ENCODE measurements around the gene PCGF2. TPM values are rescaled to one million over a fixed set of nuclear protein-coding genes. Genes with fewer than 3 reads are reported as not detected.
A peak's percentile ranks its signal among the peaks of the same experiment; 100 is the strongest.

The PCGF2 gene
- total RNA-seq, 1 donor from 2014 or later = 20.7 TPM

DNA sequence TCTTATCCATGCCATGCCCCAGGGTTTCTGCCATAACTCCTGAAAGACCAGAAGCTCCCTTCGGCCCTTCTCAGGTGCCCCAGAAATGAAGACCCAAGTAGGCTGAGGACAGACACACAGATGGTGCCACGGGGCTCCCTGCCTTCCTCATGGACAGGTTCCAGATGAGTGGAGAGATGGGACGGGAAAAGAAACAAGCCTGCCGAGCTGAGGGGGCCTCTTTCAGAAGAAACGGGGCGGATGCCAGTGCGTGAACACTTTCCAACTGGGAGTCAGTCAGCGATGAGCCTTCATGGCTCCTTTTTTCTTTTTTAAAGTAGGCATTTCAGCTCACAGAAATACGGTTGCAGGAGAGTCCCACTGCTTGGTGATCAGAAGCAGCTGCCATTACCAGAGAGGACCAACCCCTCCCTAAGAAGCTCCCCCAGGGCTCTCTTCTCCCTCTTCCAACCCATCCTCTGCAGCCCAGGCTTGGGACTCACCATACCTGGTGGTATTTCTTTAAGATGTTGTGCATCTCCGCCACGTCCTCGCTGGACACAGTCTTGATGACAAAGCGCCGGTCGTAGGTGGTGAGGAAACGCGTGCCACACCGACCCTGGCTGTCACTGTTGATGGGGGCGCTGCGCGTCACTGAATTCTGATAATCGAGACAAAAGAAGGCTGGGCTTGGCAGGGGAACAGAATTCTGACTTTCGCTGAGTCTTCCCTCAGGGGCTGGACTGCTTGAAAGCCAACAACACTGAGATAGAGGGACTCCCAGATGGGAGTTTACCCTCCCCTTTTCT, 32.0 kb upstream of the PCGF2 start:
- no peaks in the 10 kb centered on the region for H3K9me3 ChIP-seq (replicated peaks)
- no peak overlapping the region for H3K4me3 ChIP-seq
- TF ChIP-seq, protein P1, sequence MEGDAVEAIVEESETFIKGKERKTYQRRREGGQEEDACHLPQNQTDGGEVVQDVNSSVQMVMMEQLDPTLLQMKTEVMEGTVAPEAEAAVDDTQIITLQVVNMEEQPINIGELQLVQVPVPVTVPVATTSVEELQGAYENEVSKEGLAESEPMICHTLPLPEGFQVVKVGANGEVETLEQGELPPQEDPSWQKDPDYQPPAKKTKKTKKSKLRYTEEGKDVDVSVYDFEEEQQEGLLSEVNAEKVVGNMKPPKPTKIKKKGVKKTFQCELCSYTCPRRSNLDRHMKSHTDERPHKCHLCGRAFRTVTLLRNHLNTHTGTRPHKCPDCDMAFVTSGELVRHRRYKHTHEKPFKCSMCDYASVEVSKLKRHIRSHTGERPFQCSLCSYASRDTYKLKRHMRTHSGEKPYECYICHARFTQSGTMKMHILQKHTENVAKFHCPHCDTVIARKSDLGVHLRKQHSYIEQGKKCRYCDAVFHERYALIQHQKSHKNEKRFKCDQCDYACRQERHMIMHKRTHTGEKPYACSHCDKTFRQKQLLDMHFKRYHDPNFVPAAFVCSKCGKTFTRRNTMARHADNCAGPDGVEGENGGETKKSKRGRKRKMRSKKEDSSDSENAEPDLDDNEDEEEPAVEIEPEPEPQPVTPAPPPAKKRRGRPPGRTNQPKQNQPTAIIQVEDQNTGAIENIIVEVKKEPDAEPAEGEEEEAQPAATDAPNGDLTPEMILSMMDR (IDR thresholded peaks at IDR 0.05; ENCODE audit: borderline replicate concordance) = no peak
- peaks cover 100% of the 10 kb centered on the region for H3K36me3 ChIP-seq
- no peak overlapping the region for H3K27ac ChIP-seq (replicated peaks)
- intact Hi-C loops (cut with micrococcal nuclease) = no loop called here
- no peak for DNase-seq
- H3K27me3 ChIP-seq (ENCODE audit: low read depth) = no peaks in the 10 kb centered on the region
- H3K4me1 ChIP-seq = no peaks in the 10 kb centered on the region

DNA sequence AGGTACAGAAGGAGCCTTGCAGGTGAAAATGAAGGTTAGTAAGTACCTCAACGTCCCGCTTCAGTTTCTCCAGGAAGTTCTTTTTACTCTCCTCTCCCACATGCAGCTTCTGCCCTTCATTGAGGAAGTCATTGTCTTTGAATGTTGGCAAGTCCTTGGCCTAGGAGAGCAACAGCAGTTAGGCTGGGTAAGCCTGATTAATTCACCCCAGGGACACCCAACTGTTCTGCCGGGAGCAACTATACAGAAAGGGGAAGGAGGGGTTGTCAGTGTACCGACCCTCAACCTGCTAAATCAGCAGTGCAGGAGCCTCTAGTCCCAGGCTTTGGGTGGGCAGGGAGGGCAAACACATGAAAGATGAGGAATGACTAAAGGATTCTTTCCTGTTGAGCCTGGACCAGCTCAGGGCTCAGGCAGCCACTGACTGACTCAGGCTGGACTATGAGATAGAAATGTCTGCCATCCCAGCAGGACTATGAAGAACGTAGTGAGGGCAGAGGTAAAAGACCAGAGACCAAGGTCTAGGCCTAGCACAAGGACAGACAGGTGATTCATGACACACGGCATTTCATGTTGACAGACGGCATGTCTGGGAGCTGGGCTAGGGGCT, 29.6 kb upstream of the PCGF2 start:
- no peaks in the 10 kb centered on the region for H3K9me3 ChIP-seq (replicated peaks)
- peaks cover 100% of the 10 kb centered on the region for H3K36me3 ChIP-seq
- H3K27me3 ChIP-seq (ENCODE audit: low read depth) = no peaks in the 10 kb centered on the region
- H3K4me3 ChIP-seq = no peak overlapping the region
- H3K27ac ChIP-seq (replicated peaks) = no peak overlapping the region
- intact Hi-C loops (cut with micrococcal nuclease) = no loop called here
- no peak for DNase-seq
- no peaks in the 10 kb centered on the region for H3K4me1 ChIP-seq
- TF ChIP-seq, protein P1 (IDR thresholded peaks at IDR 0.05; ENCODE audit: borderline replicate concordance) = no peak

DNA sequence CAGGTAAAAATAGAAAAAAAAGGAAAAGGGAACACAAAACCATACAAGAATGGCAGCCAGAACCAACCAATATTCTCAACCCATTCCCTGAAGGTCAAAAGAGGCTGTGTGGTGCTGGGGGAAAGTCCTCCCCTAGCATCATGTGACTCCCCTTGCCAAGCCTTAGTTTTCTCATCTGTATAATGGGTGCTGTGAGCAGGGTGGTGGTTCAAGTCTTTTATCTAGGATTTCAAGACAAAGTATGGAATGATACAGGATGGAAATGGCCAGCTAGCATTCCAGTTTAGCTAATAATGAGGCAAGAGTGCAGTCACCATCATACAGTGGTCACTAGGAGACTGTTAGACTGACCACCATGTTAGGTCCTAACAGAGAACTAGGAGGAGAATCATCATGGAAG, 25.1 kb upstream of the PCGF2 start:
- DNase-seq = no peak
- H3K9me3 ChIP-seq (replicated peaks) = no peaks in the 10 kb centered on the region
- TF ChIP-seq, protein P1 (IDR thresholded peaks at IDR 0.05; ENCODE audit: borderline replicate concordance) = no peak
- no peak overlapping the region for H3K27ac ChIP-seq (replicated peaks)
- H3K4me3 ChIP-seq = no peak overlapping the region
- H3K27me3 ChIP-seq (ENCODE audit: low read depth) = no peaks in the 10 kb centered on the region
- H3K4me1 ChIP-seq = peaks cover 8% of the 10 kb centered on the region
- peaks cover 96% of the 10 kb centered on the region for H3K36me3 ChIP-seq
- intact Hi-C loops (cut with micrococcal nuclease) = no loop called here

DNA sequence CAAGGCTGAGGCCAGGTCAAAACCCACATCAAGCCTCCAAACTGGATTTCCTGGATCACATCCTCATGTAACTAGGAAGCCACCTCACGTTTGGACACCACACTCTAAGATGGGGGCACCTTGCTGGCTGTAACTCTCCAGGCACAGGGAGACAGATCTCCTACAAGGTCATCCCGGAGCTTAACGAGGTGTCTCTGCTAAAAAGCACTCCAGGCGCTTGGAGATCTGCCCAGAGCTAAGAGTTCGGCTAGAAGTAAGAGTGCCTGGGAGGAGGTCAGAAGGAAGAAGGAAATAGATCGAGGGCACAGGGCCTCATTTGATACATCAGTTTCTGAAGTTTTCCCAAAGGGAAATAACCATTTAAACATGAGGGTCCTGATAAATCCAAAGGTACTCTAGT, 20.3 kb upstream of the PCGF2 start:
- TF ChIP-seq, protein P1 (IDR thresholded peaks at IDR 0.05; ENCODE audit: borderline replicate concordance) = no peak
- peak; percentile 25 for DNase-seq
- H3K4me3 ChIP-seq = no peak overlapping the region
- peaks cover 18% of the 10 kb centered on the region for H3K4me1 ChIP-seq
- peak overlapping the region; percentile 37 for H3K27ac ChIP-seq (replicated peaks)
- H3K27me3 ChIP-seq (ENCODE audit: low read depth) = no peaks in the 10 kb centered on the region
- intact Hi-C loops (cut with micrococcal nuclease) = no loop called here
- H3K9me3 ChIP-seq (replicated peaks) = no peaks in the 10 kb centered on the region
- H3K36me3 ChIP-seq = peaks cover 95% of the 10 kb centered on the region

DNA sequence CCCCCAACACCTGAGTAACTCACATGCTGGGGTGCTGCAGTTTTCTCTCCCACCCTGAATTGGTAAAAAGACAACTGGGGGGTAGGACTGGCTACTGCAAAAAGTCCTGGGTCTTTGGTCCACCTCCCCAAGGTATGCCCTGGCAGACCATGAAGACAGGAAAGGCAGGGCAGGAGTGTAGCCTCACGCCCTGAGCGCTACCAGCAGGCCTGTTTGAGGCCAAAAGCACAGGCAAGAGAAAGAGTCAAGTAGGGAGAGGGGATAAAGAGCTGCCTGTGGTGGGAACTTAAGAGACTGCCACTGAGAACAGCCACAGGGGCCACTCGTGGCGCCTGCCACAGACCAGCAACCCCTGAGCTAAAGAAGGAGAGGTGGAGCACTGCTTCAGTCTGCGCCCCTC, 18.2 kb upstream of the PCGF2 start:
- peaks cover 93% of the 10 kb centered on the region for H3K36me3 ChIP-seq
- no peak overlapping the region for H3K27ac ChIP-seq (replicated peaks)
- TF ChIP-seq, protein P1 (IDR thresholded peaks at IDR 0.05; ENCODE audit: borderline replicate concordance) = no peak
- H3K27me3 ChIP-seq (ENCODE audit: low read depth) = no peaks in the 10 kb centered on the region
- H3K4me1 ChIP-seq = peaks cover 18% of the 10 kb centered on the region
- no peak overlapping the region for H3K4me3 ChIP-seq
- intact Hi-C loops (cut with micrococcal nuclease) = no loop called here
- no peak for DNase-seq
- no peaks in the 10 kb centered on the region for H3K9me3 ChIP-seq (replicated peaks)

Measured in left ventricle myocardium inferior (tissue), 1 donor.